Endothelial cell of umbilical vein (primary cell): Measurements from ENCODE around the gene PLEKHH2. TPM values are rescaled to one million over a fixed set of nuclear protein-coding genes. Genes with fewer than 3 reads are reported as not detected.

Source experiments
- BruUV-seq: library from RNA; stranded (reverse); fragments of 400-500 nt; replicated peaks from 2 replicates; lab custom pipeline; 2021; lab: Mats Ljungman, UMichigan
- CTCF ChIA-PET: fragments of 300-600, 350-600 bp; sonication (Branson Sonifier 250); formaldehyde crosslinking; loops from one replicate; lab custom pipeline; 2021; ENCODE audit warnings: antibody characterized with exemption, inconsistent platforms; lab: Charles Lee
- POLR2A ChIA-PET: fragments of 300-600, 350-600 bp; sonication (Branson Sonifier 250); formaldehyde crosslinking; loops from one replicate; lab custom pipeline; 2021; ENCODE audit warnings: antibody characterized with exemption, inconsistent platforms; lab: Charles Lee
- DNase-seq: peaks from one replicate; pipeline ENCODE4 v3.0.0-alpha.2; 2011; ENCODE audit warnings: low read depth, low spot score
- FAIRE-seq: peaks from 2 replicates; lab custom pipeline; 2011; peaks lifted over from hg19 to GRCh38; lab: Jason Lieb, UNC
- H2AFZ ChIP-seq: 2 replicates; pipeline ENCODE4 v1.6.0; 2012; ENCODE audit warnings: low read depth, low read length, control low read depth, inconsistent platforms
- H3K27ac ChIP-seq: 2 replicates; pipeline ENCODE4 v1.5.1; 2011; ENCODE audit warnings: low read depth, mild to moderate bottlenecking, control low read depth, low read length, moderate library complexity; ENCODE audit not compliant: insufficient read depth
- H3K27me3 ChIP-seq, 2 experiments: 2 replicates each; pipeline versions ENCODE4 v1.6.0 to v1.6.1; 2011; ENCODE audit warnings: low read length in 2 of 2, mixed read lengths in 1 of 2; ENCODE audit not compliant: control insufficient read depth in 2 of 2, insufficient read depth in 2 of 2
- H3K36me3 ChIP-seq, 2 experiments: 2 replicates in 1 of 2; 3 replicates in 1 of 2; pipeline ENCODE4 v1.5.1; 2011; ENCODE audit warnings: low read length in 2 of 2, mild to moderate bottlenecking in 1 of 2, moderate library complexity in 1 of 2; ENCODE audit not compliant: control insufficient read depth in 2 of 2, insufficient read depth in 2 of 2; ENCODE audit errors: extremely low read depth in 1 of 2
- H3K4me1 ChIP-seq: 3 replicates; pipeline ENCODE4 v1.5.1; 2011; ENCODE audit warnings: mild to moderate bottlenecking, low read length; ENCODE audit not compliant: control insufficient read depth, insufficient read depth; ENCODE audit errors: extremely low read depth
- H3K4me2 ChIP-seq: 2 replicates; pipeline ENCODE4 v1.6.1; 2011; ENCODE audit warnings: low read length, control low read depth, mixed read lengths; ENCODE audit not compliant: insufficient read depth
- H3K4me3 ChIP-seq, 3 experiments: fragments of 200-600 bp in 1 of 3; sonication (generic), shearing (Covaris generic) in 1 of 3; replicated peaks in 1 of 3; 2 replicates each; pipeline ENCODE4 v1.5.1; 2011 to 2016; ENCODE audit warnings: control low read depth in 3 of 3, low read length in 3 of 3, mild to moderate bottlenecking in 2 of 3, inconsistent platforms in 1 of 3, low read depth in 1 of 3, moderate library complexity in 1 of 3; ENCODE audit not compliant: insufficient read depth in 1 of 3
- H3K79me2 ChIP-seq: 2 replicates; pipeline ENCODE4 v1.6.0; 2012; ENCODE audit warnings: low read length, inconsistent platforms; ENCODE audit not compliant: control insufficient read depth, insufficient read depth
- H3K9ac ChIP-seq: replicated peaks from 2 replicates; pipeline ENCODE3; 2011; ENCODE audit warnings: low read length, control low read depth; ENCODE audit not compliant: insufficient read depth; ENCODE audit errors: extremely low read depth
- H3K9me1 ChIP-seq: replicated peaks from 3 replicates; pipeline ENCODE4 v1.6.0; 2011; ENCODE audit warnings: mild to moderate bottlenecking, low read length; ENCODE audit not compliant: control insufficient read depth, insufficient read depth; ENCODE audit errors: extremely low read depth
- H3K9me3 ChIP-seq: replicated peaks from 2 replicates; pipeline ENCODE4 v1.5.1; 2012; ENCODE audit warnings: low read length, inconsistent platforms; ENCODE audit not compliant: control insufficient read depth, insufficient read depth
- H4K20me1 ChIP-seq: replicated peaks from 2 replicates; pipeline ENCODE3; 2011; ENCODE audit warnings: mild to moderate bottlenecking, low read length; ENCODE audit not compliant: control insufficient read depth, insufficient read depth; ENCODE audit errors: extremely low read depth
- CTCF ChIP-seq, 2 donors: IDR thresholded peaks; 1 replicate in 1 of 2; 2 replicates in 1 of 2; pipeline ENCODE4 v1.5.1; 2011; ENCODE audit warnings: low read length in 2 of 2, mild to moderate bottlenecking in 2 of 2, moderate library complexity in 2 of 2, control low read depth in 1 of 2, inconsistent platforms in 1 of 2, low read depth in 1 of 2; ENCODE audit not compliant: insufficient read depth in 1 of 2; ENCODE audit errors: extremely low read depth in 1 of 2
- EZH2 ChIP-seq: IDR thresholded peaks from 2 replicates; pipeline ENCODE4 v1.6.1; 2012; ENCODE audit warnings: borderline replicate concordance, low read depth, mild to moderate bottlenecking, moderate library complexity, low read length, inconsistent platforms; ENCODE audit not compliant: severe bottlenecking
- FOS ChIP-seq: IDR thresholded peaks from 2 replicates; pipeline ENCODE4 v1.6.1; 2011; ENCODE audit warnings: mild to moderate bottlenecking, low read length, moderate library complexity, borderline replicate concordance; ENCODE audit not compliant: insufficient read depth
- GATA2 ChIP-seq: IDR thresholded peaks from 2 replicates; pipeline ENCODE4 v1.7.0; 2011; ENCODE audit warnings: low read depth, mild to moderate bottlenecking, moderate library complexity, mixed read lengths, low read length; ENCODE audit not compliant: insufficient read length, insufficient read depth
- JUN ChIP-seq: IDR thresholded peaks from 2 replicates; pipeline ENCODE4 v1.6.1; 2011; ENCODE audit warnings: borderline replicate concordance, low read depth; ENCODE audit not compliant: insufficient read length, insufficient read depth
- MAX ChIP-seq: IDR thresholded peaks from 2 replicates; pipeline ENCODE4 v1.6.1; 2011; ENCODE audit not compliant: insufficient read depth, insufficient read length
- MYC ChIP-seq: IDR thresholded peaks from one replicate; pipeline ENCODE4 v1.6.1; 2011; ENCODE audit warnings: mild to moderate bottlenecking, low read depth, low read length
- POLR2A ChIP-seq: IDR thresholded peaks from 2 replicates; pipeline ENCODE4 v1.6.1; 2012; ENCODE audit warnings: low read depth, mild to moderate bottlenecking, control low read depth, low read length
- POLR2AphosphoS5 ChIP-seq: IDR thresholded peaks from 2 replicates; pipeline ENCODE4 v1.6.1; 2012; ENCODE audit warnings: low read depth, mild to moderate bottlenecking, control low read depth, low read length, moderate library complexity; ENCODE audit not compliant: insufficient read depth
- dilution Hi-C: fragments of 300-500 bp; cut with MboI; formaldehyde crosslinking; loops from one replicate; pipeline ENCODE4 v1.15.0; 2019; ENCODE audit warnings: low sequenced_read_pairs; ENCODE audit not compliant: extremely low pct_ligation_motif_present
- intact Hi-C: fragments of 100-400 bp; cut with micrococcal nuclease; formaldehyde crosslinking; loops from one replicate; pipeline ENCODE4 v1.10.0; 2022
- polyA plus RNA-seq, 4 experiments: library from polyadenylated mRNA; depleted of rRNA in 3 of 4; stranded (reverse) in 3 of 4; unstranded in 1 of 4; fragments of >200 nt; gene quantifications; 2 replicates each; pipeline versions ENCODE4 v1.2.1 to v1.2.3, GENCODE V29; 2011 to 2012; ENCODE audit warnings: missing spikeins in 1 of 4
- total RNA-seq: library from RNA; stranded (reverse); gene quantifications from 2 replicates; pipeline ENCODE4 v1.2.3, GENCODE V29; 2021

PLEKHH2 gene
- total and polyA plus RNA-seq, 2 donors (not counting 3 experiments of a cell fraction or from before 2014, with no cell fraction given) = 0.41 to 0.58 TPM

GRCh38 chr2:43754180-43754579 is 117.1 kb downstream of the PLEKHH2 start:
- H3K4me1 ChIP-seq = peaks cover under 1% of the 10 kb centered on the region
- H3K4me3 ChIP-seq = no peak overlapping the region
- no peak overlapping the region for H3K27ac ChIP-seq
- BruUV-seq = no TSS peak
- ChIA-PET CTCF (no interaction called here), POLR2A (interaction anchor here (0.7 kb wide), 2 partner anchors 28 to 81 kb away, joined by 3 to 4 read pairs; no protein-coding TSS in a partner anchor)
- H3K9me3 ChIP-seq = no peaks in the 10 kb centered on the region
- H3K79me2 ChIP-seq = no peaks in the 10 kb centered on the region
- H3K36me3 ChIP-seq = no peaks in the 10 kb centered on the region
- no peaks in the 10 kb centered on the region for H3K27me3 ChIP-seq
- intact Hi-C loops (no loop called here), dilution Hi-C loops (no loop called here)
- H4K20me1 ChIP-seq = no peaks in the 10 kb centered on the region
- DNase-seq = no peak
- H3K4me2 ChIP-seq = no peak overlapping the region
- TF ChIP-seq MYC = no peak
- no peak for TF ChIP-seq FOS
- no peak for TF ChIP-seq GATA2
- no peak for TF ChIP-seq POLR2A
- TF ChIP-seq JUN = no peak
- TF ChIP-seq CTCF (IDR thresholded peaks at IDR 0.05; ENCODE audit: extremely low read depth in 1 of 2, insufficient read depth in 1 of 2, low read depth in 1 of 2, low read length in 2 of 2) = no peak
- no peak for TF ChIP-seq EZH2
- TF ChIP-seq MAX = no peak
- TF ChIP-seq POLR2AphosphoS5 = no peak
- H3K9ac ChIP-seq = no peak overlapping the region
- H3K9me1 ChIP-seq = no peaks in the 10 kb centered on the region
- H2AFZ ChIP-seq = no peak overlapping the region
- FAIRE-seq = no peak
